H1 (cell line): ENCODE measurements around the gene TIMM29.

Source experiments
- CTCF ChIP-seq, 3 experiments: IDR thresholded peaks; 1 replicate in 2 of 3; 2 replicates in 1 of 3; pipeline versions ENCODE4 v1.5.1 to v1.6.1; 2011; ENCODE audit warnings: low read length in 3 of 3, mild to moderate bottlenecking in 3 of 3, inconsistent platforms in 2 of 3, low read depth in 1 of 3, moderate library complexity in 1 of 3; ENCODE audit not compliant: insufficient read depth in 1 of 3; ENCODE audit errors: control extremely low read depth in 1 of 3
- EGR1 ChIP-seq: IDR thresholded peaks from 2 replicates; pipeline ENCODE4 v1.6.1; 2011; ENCODE audit warnings: low read depth, low read length, borderline replicate concordance
- EP300 ChIP-seq, 2 experiments: IDR thresholded peaks; 1 replicate in 1 of 2; 2 replicates in 1 of 2; pipeline ENCODE4 v1.6.1; 2011 to 2012; ENCODE audit warnings: low read depth in 2 of 2, low read length in 2 of 2, mild to moderate bottlenecking in 2 of 2, borderline replicate concordance in 1 of 2, inconsistent platforms in 1 of 2, moderate library complexity in 1 of 2
- HDAC6 ChIP-seq: IDR thresholded peaks from one replicate; pipeline ENCODE4 v1.7.1; 2012; ENCODE audit warnings: low read depth, mild to moderate bottlenecking, inconsistent platforms, low read length, moderate library complexity
- NRF1 ChIP-seq: IDR thresholded peaks from 2 replicates; pipeline ENCODE4 v1.6.1; 2011; ENCODE audit warnings: mild to moderate bottlenecking, low read depth, low read length, improper control_type of control experiment
- POLR2AphosphoS5 ChIP-seq: IDR thresholded peaks from 2 replicates; pipeline ENCODE4 v1.6.1; 2011; ENCODE audit warnings: low read depth, low read length
- RAD21 ChIP-seq, 2 experiments: IDR thresholded peaks in 1 of 2; conservative IDR thresholded peaks in 1 of 2; 2 replicates each; pipeline ENCODE4 v1.6.1; 2011; ENCODE audit warnings: low read depth in 2 of 2, low read length in 2 of 2, improper control_type of control experiment in 1 of 2, inconsistent platforms in 1 of 2, mild to moderate bottlenecking in 1 of 2, moderate library complexity in 1 of 2
- RFX5 ChIP-seq: IDR thresholded peaks from 2 replicates; pipeline ENCODE4 v1.6.1; 2011; ENCODE audit warnings: low read depth, low read length, improper control_type of control experiment, borderline replicate concordance
- RXRA ChIP-seq: IDR thresholded peaks from 2 replicates; pipeline ENCODE4 v1.6.1; 2011; ENCODE audit warnings: low read depth, mild to moderate bottlenecking, low read length, moderate library complexity; ENCODE audit not compliant: insufficient read depth
- TAF1 ChIP-seq: IDR thresholded peaks from 2 replicates; pipeline ENCODE4 v1.6.1; 2011; ENCODE audit warnings: mild to moderate bottlenecking, low read depth, low read length
- ZNF274 ChIP-seq: IDR thresholded peaks from 2 replicates; pipeline ENCODE4 v1.7.0; 2012; ENCODE audit warnings: low read length, borderline replicate concordance; ENCODE audit errors: extremely low read depth

- TF ChIP-seq CTCF (IDR thresholded peaks at IDR 0.05; ENCODE audit: control extremely low read depth in 1 of 3, insufficient read depth in 1 of 3, low read depth in 1 of 3, low read length in 3 of 3), result no peak
- TF ChIP-seq ZNF274, result no peak
- TF ChIP-seq RAD21 (IDR thresholded peaks at IDR 0.05 in 1 of 2, conservative IDR thresholded peaks at IDR 0.05 in 1 of 2; ENCODE audit: low read depth in 2 of 2, low read length in 2 of 2), result no peak
- no peak for TF ChIP-seq RXRA
- TF ChIP-seq EP300 (IDR thresholded peaks at IDR 0.05; ENCODE audit: borderline replicate concordance in 1 of 2, low read depth in 2 of 2, low read length in 2 of 2), result no peak
- no peak for TF ChIP-seq RFX5
- no peak for TF ChIP-seq EGR1
- no peak for TF ChIP-seq HDAC6
- no peak for TF ChIP-seq TAF1
- no peak for TF ChIP-seq NRF1
- TF ChIP-seq POLR2AphosphoS5, result no peak
Observed at GRCh38 chr19:10962863-10963262, 34.3 kb downstream of the TIMM29 start.
